PC-3 (cell line): ENCODE data around the gene VPS26B. TPM values are rescaled to one million over a fixed set of nuclear protein-coding genes. Genes with fewer than 3 reads are reported as not detected.

Experiments used
- ATAC-seq: fragments of 200-7000 bp; cut with Tn5 transposase; 2 replicates; pipeline ENCODE4 v1.9.1; 2020; ENCODE audit warnings: mild to moderate bottlenecking, moderate library complexity
- BruUV-seq: library from RNA; stranded (reverse); fragments of 400-500 nt; replicated peaks from 2 replicates; lab custom pipeline; 2021; lab: Mats Ljungman, UMichigan
- CTCF ChIA-PET: fragments of 300-600 bp; sonication (Branson Sonifier 250); formaldehyde crosslinking; loops from one replicate; lab custom pipeline; 2022; ENCODE audit warnings: antibody characterized with exemption; lab: Charles Lee
- POLR2A ChIA-PET: fragments of 300-600 bp; sonication (Branson Sonifier 250); formaldehyde crosslinking; loops from one replicate; lab custom pipeline; 2022; ENCODE audit warnings: antibody characterized with exemption; ENCODE audit not compliant: unreplicated experiment; lab: Charles Lee
- DNase-seq: peaks from one replicate; pipeline ENCODE4 v3.0.0-alpha.2; 2015
- H2AFZ ChIP-seq: fragments of 300-600 bp; sonication (generic); 2 replicates; pipeline ENCODE4 v1.6.0; 2016; ENCODE audit warnings: antibody characterized with exemption, low read length
- H3F3A ChIP-seq: fragments of 300-600 bp; sonication (generic); one replicate; pipeline ENCODE4 v1.6.0; 2017; ENCODE audit warnings: antibody characterized with exemption, low read length, control low read depth, mild to moderate bottlenecking; ENCODE audit not compliant: unreplicated experiment
- H3K27ac ChIP-seq: fragments of 300-600 bp; sonication (generic); 2 replicates; pipeline ENCODE4 v1.5.1; 2016; ENCODE audit warnings: mild to moderate bottlenecking, low read length
- H3K27me3 ChIP-seq: fragments of 300-600 bp; sonication (generic); 2 replicates; pipeline ENCODE4 v1.6.1; 2016; ENCODE audit warnings: low read length, mixed read lengths
- H3K36me3 ChIP-seq: fragments of 300-600 bp; sonication (generic); 2 replicates; pipeline ENCODE4 v1.6.1; 2016; ENCODE audit warnings: low read depth, mixed run types, low read length, mixed read lengths
- H3K4me1 ChIP-seq: fragments of 300-600 bp; sonication (generic); 2 replicates; pipeline ENCODE4 v1.5.1; 2016; ENCODE audit warnings: low read length; ENCODE audit not compliant: insufficient read depth
- H3K4me2 ChIP-seq: fragments of 300-600 bp; sonication (generic); 2 replicates; pipeline ENCODE4 v1.6.0; 2016; ENCODE audit warnings: low read length
- H3K4me3 ChIP-seq: fragments of 300-600 bp; sonication (generic); 2 replicates; pipeline ENCODE4 v1.5.1; 2016; ENCODE audit warnings: mild to moderate bottlenecking, low read length, mixed read lengths
- H3K79me2 ChIP-seq: fragments of 300-600 bp; sonication (generic); 2 replicates; pipeline ENCODE4 v1.6.1; 2017; ENCODE audit warnings: low read length, mixed read lengths
- H3K9ac ChIP-seq: fragments of 300-600 bp; sonication (generic); 2 replicates; pipeline ENCODE4 v1.6.0; 2016; ENCODE audit warnings: mild to moderate bottlenecking, low read length
- H3K9me2 ChIP-seq: fragments of 300-600 bp; sonication (generic); replicated peaks from 2 replicates; pipeline ENCODE4 v1.6.1; 2016; ENCODE audit warnings: mixed run types, low read length, mixed read lengths
- H3K9me3 ChIP-seq: fragments of 300-600 bp; sonication (generic); 2 replicates; pipeline ENCODE4 v1.6.1; 2016; ENCODE audit warnings: low read length, mixed read lengths
- H4K20me1 ChIP-seq: fragments of 300-600 bp; sonication (generic); 2 replicates; pipeline ENCODE4 v1.6.1; 2016; ENCODE audit warnings: low read length, mixed read lengths
- CTCF ChIP-seq: fragments of 300-600 bp; sonication (generic); conservative IDR thresholded peaks from 2 replicates; pipeline ENCODE4 v1.5.1; 2017; ENCODE audit warnings: antibody characterized with exemption, low read depth, mild to moderate bottlenecking, low read length
- EZH2 ChIP-seq: fragments of 300-600 bp; sonication (generic); IDR thresholded peaks from one replicate; pipeline ENCODE4 v1.6.1; 2017; ENCODE audit warnings: antibody characterized with exemption, mild to moderate bottlenecking, low read length; ENCODE audit not compliant: unreplicated experiment
- EZH2phosphoT487 ChIP-seq: fragments of 300-600 bp; sonication (generic); IDR thresholded peaks from 2 replicates; pipeline ENCODE4 v1.6.1; 2018; ENCODE audit warnings: mild to moderate bottlenecking, antibody characterized with exemption, low read length, borderline replicate concordance
- intact Hi-C: fragments of 100-400 bp; cut with micrococcal nuclease; formaldehyde crosslinking; loops from 2 replicates; pipeline ENCODE4 v1.9.0; 2023
- total RNA-seq: library from RNA; depleted of rRNA; stranded (reverse); fragments of >200 nt; gene quantifications from 2 replicates; pipeline ENCODE4 v1.2.3, GENCODE V29; 2014

VPS26B gene
- total RNA-seq, 1 experiment from 2014 or later, result 49.2 TPM

DNA sequence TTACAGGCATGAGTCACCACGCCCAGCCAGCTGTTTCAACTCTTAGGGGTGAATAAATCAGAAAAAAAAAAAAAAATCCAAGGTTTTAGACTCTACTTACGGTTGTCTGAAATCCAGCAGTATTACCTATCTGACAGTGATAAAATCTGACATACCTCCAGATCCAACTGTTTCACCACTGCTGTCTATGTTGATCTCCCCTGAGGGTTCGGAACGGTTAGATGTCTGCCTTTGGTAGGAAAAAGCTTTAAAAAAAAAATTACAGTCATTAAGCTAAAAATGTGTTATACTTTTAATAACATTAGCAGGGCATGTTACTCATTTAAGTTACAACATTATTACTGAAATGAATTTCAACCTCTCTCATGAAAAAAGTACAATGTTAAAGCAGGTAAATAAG is 21.8 kb upstream of the VPS26B start:
- H3K4me1 ChIP-seq, result no peaks in the 10 kb centered on the region
- H3K9me2 ChIP-seq, result no peaks in the 10 kb centered on the region
- POLR2A ChIA-PET, result no interaction called here
- H3K4me2 ChIP-seq, result no peak overlapping the region
- no peak for ATAC-seq
- CTCF ChIA-PET, result no interaction called here
- no peak overlapping the region for H3K9ac ChIP-seq
- no peak for TF ChIP-seq CTCF
- no peak for TF ChIP-seq EZH2phosphoT487
- no peak for TF ChIP-seq EZH2
- H3F3A ChIP-seq, result no peaks in the 10 kb centered on the region
- no peak overlapping the region for H3K27ac ChIP-seq
- no peaks in the 10 kb centered on the region for H3K27me3 ChIP-seq
- H2AFZ ChIP-seq, result no peak overlapping the region
- DNase-seq, result no peak
- no peaks in the 10 kb centered on the region for H4K20me1 ChIP-seq
- intact Hi-C loops, result no loop called here
- H3K4me3 ChIP-seq, result no peak overlapping the region
- peaks cover 77% of the 10 kb centered on the region for H3K36me3 ChIP-seq
- H3K79me2 ChIP-seq, result no peaks in the 10 kb centered on the region
- no peaks in the 10 kb centered on the region for H3K9me3 ChIP-seq
- BruUV-seq, result no TSS peak

DNA sequence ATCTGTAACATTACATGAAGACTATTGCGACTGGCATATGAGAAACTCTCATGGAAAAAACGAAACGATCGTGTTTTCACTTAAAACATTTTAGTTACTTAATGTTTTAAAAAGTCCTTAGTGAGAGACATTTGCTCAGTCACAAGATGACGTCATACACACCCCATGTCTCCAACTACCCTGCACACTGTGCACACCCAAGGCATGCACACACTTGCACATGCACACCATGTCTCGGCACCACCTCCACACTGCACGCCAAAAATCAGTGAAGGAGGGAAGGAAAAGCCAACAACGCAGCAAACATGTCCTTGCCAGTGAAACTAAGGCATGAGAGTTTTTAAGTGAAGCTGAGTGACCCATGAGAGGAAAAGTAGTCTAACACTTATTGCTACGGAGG is 18.7 kb upstream of the VPS26B start:
- Histone ChIP-seq H3K27ac (no peak overlapping the region), H3K4me1 (no peaks in the 10 kb centered on the region), H3F3A (no peaks in the 10 kb centered on the region), H4K20me1 (no peaks in the 10 kb centered on the region), H3K4me3 (no peak overlapping the region), H3K27me3 (no peaks in the 10 kb centered on the region), H3K4me2 (no peak overlapping the region), H3K79me2 (peaks cover 2% of the 10 kb centered on the region), H2AFZ (no peak overlapping the region), H3K9me2 (no peaks in the 10 kb centered on the region), H3K36me3 (peaks cover 83% of the 10 kb centered on the region), H3K9me3 (no peaks in the 10 kb centered on the region), H3K9ac (no peak overlapping the region)
- ChIA-PET CTCF (no interaction called here), POLR2A (no interaction called here)
- TF ChIP-seq EZH2phosphoT487 (no peak), CTCF (no peak)
- BruUV-seq, result no TSS peak
- ATAC-seq (no peak), DNase-seq (no peak)
- intact Hi-C loops, result no loop called here

DNA sequence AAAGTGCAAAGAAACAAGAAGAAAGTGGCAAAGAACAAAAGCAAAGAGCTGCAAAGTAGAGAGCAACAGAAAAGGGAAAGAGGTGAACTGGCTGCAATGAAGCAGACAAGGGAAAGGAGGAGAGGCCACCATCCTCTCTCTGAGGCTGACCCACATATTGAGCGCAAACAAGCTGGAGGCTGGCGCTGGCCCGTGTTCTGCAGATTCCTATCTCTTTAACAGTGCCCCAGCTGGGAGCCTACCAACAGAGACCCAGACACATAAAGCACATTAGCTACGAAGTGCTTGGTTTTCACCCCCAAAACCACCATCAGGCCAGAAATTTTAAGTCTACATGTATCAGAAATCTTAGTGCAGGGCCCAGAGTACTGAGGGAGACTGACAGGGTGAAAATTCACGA is 18.3 kb upstream of the VPS26B start:
- Histone ChIP-seq H3K9ac (no peak overlapping the region), H3K27me3 (no peaks in the 10 kb centered on the region), H3K36me3 (peaks cover 83% of the 10 kb centered on the region), H3K4me3 (no peak overlapping the region), H3K9me2 (no peaks in the 10 kb centered on the region), H2AFZ (no peak overlapping the region), H3K9me3 (no peaks in the 10 kb centered on the region), H3K79me2 (peaks cover 6% of the 10 kb centered on the region), H3F3A (no peaks in the 10 kb centered on the region), H4K20me1 (no peaks in the 10 kb centered on the region), H3K4me2 (no peak overlapping the region), H3K4me1 (no peaks in the 10 kb centered on the region), H3K27ac (no peak overlapping the region)
- DNase-seq, result no peak
- no peak for ATAC-seq
- BruUV-seq, result no TSS peak
- ChIA-PET POLR2A (no interaction called here), CTCF (no interaction called here)
- no peak for TF ChIP-seq EZH2phosphoT487
- no peak for TF ChIP-seq CTCF
- no peak for TF ChIP-seq EZH2
- intact Hi-C loops, result no loop called here
